Lower leg skin (tissue), 3 donors: ENCODE data around the gene HLA-DOB.
"Not testable (repeated sequence)": the region's sequence is repeated elsewhere in the genome, so short reads cannot be mapped to it uniquely, and the experiment has no call there.

Experiments
- CTCF ChIP-seq, 3 donors: fragments of 450-650 bp; IDR thresholded peaks; one replicate each; pipeline ENCODE4 v1.5.1; 2016; ENCODE audit warnings: antibody characterized with exemption in 3 of 3, mild to moderate bottlenecking in 3 of 3, moderate library complexity in 2 of 3
- POLR2A ChIP-seq, 2 donors: fragments of 450-650 bp; IDR thresholded peaks; one replicate each; pipeline ENCODE4 v1.6.1; 2016 to 2017; ENCODE audit warnings: antibody characterized with exemption in 2 of 2, mild to moderate bottlenecking in 1 of 2, moderate library complexity in 1 of 2

- TF ChIP-seq CTCF, POLR2A (IDR thresholded peaks at IDR 0.05): not testable (repeated sequence)
Observed at GRCh38 chr6:32782923-32783322, 33.9 kb downstream of the HLA-DOB start.
